GM21825 (cell line): ENCODE results near the gene CTIF.
"Not testable (repeated sequence)": the region's sequence is repeated elsewhere in the genome, so short reads cannot be mapped to it uniquely, and the experiment has no call there.

Experiments
- ATAC-seq: cut with Tn5 transposase; IDR thresholded peaks from one replicate; pipeline ENCODE4 v1.9.1; 2021; ENCODE audit warnings: mild to moderate bottlenecking, moderate library complexity; ENCODE audit not compliant: unreplicated experiment

Gene CTIF

DNA sequence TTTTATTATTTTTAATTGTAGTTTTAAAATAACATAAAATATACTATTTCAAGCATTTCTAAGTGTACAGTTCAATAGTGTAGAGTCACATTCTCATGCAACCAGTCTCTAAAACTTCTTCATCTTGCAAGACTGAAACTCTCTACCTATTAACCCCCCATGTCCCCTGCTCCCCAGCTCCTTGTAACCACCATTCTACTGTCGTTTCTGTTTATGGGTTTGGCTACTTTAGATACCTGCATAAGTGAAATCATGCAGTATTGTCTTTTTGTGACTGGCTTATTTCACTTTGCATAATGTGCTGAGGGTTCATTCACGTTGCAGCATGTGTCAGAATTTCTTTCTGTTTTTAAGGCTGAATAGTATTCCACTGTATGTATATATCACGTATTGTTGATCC is 272.6 kb downstream of the CTIF start:
- ATAC-seq = no peak

DNA sequence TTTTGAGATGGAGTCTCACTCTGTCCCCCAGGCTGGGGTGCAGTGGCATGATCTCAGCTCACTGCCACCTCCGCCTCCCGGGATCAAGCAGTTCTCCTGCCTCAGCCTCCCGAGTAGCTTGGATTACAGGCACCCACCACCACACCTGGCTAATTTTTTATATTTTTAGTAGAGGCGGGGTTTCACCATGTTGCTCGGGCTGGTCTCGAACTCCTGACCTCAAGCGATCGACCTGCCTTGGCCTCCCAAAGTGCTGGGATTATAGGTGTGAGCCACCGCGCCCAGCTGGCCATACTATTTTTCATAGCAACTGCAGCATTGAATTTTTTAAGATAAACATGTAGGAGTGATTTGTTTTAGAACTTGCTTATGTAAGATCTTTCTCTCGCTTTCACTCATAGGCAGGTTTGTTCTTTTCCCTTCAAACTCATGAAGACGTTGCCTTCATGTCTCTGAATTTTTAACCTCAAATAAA is 273.2 kb downstream of the CTIF start:
- not testable (repeated sequence) for ATAC-seq

DNA sequence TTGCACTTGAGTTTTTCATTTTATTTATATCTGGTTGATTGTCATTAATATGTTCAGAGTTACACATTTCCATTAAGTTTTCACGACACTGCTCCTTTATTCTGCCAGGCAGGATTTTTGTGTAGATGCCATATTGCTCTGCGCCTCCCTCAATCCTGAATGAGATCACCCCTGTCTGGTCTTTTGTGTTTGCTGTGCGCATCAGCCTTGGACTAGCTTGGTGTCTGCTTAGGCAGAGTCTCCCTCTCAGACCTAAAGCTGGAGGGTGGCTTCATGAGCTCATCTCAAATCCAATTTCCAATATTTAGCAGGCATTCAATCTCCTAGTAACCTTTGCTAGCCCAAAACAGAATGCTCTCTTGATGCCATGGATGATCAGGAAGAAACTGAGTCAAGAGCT is 274.5 kb downstream of the CTIF start:
- ATAC-seq = no peak

DNA sequence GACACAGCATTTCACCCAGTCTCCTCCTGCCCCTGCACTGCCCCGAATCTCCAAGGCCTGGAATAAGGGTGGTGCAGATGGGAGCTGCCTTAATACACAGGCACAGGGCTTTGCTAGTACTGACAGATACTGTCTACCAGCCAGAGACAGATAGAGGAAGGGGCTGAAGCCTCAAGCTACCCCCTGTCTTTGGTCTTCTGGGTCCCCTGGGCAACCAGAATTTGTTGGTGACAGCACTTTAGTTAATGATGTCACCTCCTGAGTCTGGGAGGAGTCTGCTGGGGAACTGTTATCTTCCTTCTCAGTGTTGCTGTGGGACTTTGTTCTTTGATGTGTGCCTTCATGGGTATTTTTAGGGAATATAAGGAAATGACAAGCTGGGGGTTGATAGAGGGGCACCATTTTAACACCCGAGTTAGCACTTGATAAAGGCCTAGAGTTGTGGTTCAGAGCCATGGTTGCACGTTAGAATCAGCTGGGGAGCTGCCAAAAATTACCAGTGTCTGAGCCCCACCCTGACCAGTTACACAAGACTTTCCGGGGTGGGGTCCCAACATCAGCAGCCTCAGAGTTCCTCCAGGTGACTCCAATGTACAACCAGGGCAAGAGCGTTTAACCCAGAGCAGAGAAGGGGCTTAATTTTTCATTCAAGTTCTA is 275.1 kb downstream of the CTIF start:
- no peak for ATAC-seq

DNA sequence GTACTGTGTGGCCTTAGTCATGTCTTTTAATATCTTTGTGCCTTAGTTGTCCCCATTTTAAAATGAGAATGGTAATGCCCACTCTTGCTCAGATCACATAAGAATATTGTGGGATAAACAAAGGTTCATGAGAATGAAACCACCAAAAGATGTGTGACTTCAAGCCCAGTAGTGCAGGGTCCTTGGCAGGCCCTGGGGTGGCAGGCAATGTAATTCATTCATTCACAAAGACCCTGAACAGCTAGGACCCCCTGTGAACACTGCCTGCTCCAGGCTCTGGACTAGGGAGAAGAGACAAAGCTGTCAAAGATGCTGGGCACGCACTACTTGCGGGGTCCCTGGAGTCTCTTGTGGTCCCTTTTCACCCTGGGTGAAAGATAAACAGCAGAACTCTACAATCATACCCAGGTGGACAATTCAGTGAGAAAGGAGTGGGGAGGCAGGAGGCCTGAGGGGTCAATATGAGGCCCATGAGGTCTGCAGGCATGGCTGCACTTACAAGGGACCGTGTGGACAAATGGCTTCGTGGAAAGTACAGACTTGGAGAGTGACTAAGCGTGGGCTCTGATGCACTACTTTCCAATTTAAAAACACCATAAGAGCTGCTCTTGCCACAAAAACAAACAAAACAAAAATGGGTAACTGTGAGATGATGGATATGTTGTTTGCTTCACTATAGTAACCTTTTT is 275.8 kb downstream of the CTIF start:
- ATAC-seq = no peak

DNA sequence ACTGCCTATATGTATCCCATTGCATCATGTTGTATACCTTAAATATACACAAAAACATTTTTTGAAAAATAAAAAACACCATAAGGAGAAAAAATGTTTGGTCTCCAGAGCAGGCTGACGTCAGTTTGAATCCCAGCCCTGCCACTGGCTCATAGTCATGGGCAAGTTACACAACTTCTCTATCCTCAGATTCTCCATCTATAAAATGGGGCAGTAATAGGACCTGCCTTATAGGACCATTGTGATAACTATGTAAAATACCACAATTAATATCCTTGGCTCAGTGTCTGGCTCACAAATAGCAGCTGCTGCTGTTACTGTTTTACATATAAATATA is 276.3 kb downstream of the CTIF start:
- no peak for ATAC-seq

DNA sequence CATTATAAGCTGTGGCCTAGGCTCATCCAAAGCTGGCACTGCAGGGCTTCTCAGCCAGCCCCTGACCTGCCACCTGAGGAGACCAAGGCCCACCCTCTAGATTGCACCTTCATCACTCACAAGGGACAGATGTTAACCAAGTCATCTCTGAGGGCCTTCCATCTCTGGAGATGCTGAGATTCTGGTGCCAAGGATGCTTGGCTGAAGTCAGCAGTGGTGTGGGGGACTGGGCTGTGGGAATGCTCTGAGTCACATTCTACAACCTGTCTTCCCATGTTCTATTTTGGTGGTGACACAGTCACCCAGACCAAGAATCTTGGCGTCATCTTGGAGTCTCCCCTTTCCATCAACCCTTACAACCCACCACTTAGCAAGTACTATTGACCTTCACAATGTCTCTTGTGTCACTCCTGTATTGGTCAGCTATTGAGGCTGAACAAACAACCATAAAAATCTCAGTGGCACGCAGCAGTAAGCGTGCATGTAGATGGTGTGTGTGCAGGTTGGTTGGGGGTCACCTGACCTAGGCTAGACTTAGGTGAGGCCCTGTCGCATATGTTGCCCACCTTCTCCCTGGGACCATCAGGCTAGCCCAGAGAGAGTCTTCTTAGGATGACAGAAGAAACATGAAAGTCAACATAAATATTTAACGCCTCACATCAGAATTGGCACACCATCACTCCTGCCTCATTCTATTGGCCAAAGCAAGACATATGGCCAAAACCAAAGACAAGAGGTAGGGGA is 276.9 kb downstream of the CTIF start:
- no peak for ATAC-seq

DNA sequence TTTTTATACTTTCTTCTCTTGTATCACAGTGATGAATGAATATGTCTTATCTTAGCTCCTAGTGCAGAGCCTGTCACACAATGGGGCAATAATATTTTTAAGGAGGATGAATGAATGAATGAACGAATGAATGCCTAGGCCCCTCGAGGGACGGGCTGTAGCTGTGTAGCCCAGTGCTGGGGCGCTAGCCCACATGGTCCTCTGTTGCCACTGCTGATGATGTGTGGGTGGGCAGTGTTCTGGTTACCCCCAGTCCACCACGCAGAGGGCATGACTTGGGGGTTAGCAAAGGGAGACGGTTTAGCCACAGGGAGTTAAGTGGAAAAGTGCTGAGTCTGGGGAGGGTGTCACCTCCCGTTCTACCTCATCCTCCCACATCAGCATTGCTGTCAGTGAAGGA is 277.7 kb downstream of the CTIF start:
- no peak for ATAC-seq

DNA sequence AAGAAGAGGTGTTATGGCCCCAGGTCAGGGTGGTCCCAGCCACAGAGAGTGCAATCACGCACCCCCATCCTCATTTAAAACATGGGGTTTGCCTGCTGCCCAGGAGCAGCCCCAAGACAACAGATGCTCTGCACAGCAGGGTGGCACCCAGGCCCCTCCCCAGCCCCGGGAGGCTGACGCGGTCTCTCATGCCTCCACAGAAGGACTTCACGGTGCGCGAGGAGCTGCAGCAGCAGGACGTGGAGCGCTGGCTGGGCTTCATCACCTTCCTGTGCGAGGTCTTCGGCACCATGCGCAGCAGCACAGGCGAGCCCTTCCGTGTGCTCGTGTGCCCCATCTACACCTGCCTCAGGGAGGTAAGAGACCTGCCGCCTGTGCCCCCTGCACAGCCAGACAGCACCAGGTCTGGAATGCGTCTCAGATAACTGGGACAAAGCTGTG is 278.2 kb downstream of the CTIF start:
- ATAC-seq = no peak

DNA sequence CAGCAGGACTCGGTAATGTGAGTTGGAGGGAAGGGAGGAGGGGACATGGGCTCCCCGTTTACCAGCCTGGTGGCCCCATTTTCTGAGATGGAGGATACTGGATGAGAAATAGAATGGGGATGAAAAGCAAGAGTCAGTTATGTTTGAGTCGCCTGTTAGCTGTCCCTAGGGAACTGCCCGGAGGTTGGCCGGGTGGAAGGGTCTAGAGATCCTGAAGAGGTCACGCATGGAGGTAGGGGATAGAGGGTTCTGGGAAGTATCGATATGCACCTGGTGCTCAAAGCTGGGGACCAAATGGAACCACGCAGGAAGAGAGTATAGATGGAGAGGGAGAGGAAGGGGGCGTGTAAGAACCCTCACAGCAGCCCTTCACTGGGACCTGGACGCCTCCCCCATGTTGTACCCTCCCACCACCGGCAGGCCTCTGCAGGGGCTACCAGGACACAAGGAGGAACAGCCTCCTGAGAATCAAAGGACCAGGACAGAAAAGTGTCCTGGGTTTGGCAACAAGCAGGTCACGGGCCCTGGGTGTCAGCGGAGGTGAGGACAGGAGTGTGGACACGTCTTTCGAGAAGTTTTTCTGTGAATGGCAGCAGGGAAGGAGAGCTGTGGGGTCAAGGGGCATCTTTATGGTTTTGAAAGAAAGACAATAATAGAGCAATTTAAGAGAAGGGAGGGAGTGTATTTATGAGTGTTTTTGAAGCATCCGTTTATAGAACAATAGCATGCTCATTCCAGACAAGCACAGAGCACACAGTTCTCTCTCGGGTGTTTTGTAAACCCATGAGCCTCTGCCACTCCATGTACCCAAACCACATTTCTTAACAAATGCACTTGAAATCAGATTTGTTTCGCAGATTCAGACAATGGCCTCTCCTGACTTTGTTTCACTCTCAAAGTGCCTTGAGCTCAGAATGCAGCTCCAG is 279.8 kb downstream of the CTIF start:
- no peak for ATAC-seq

DNA sequence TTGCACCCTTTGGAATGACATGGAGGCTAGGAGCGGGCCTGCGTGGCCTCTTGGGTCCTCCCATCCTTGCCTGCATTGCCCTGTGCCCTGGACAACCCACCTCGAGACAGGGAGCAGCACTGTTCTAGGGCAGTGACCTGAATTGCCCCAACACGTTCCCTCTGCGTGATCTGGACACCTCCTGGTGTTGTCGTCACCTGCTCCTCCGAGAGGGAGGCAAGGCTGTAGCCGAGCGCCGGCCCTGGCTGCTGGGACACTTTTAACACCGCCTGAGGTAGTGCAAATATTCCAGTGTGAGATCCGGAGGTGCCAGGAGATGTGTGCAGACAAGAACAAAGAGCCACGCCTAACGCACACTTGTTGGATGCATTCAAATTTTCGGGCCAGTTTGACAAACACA is 280.4 kb downstream of the CTIF start:
- no peak for ATAC-seq

DNA sequence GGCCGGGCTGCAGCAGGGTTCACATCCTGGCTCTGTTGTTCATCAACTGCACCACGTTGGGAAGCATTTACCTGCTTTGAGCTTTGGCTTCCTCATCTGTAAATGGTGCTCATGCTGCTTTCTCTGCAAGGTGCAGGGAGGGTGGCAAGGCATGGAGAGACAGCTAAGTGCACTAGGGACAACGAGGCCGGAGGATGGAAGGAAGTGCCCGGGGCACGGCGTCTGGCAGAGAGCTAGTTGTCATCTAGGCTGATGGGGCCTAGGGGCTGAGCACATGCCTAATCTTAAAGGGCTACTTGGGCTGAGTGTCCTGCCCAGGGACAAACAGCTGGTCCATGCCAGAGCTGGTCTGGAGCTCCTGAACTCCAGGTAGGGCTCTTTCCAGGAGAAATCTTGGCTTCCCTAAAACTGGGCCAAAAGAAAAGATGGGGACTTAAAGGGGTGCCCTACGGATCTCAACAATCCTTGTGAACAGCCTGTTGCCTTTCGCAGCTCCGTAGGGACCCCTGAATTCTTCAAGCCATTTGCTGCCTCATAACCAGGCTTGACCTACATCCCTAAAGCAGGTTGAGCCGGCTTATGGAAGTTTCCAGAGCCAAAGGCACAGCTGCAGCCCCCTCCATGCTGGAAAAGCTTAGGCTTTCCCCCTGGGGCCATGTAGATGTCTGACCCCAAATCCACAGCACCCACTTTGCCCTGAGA is 281.1 kb downstream of the CTIF start:
- no peak for ATAC-seq

DNA sequence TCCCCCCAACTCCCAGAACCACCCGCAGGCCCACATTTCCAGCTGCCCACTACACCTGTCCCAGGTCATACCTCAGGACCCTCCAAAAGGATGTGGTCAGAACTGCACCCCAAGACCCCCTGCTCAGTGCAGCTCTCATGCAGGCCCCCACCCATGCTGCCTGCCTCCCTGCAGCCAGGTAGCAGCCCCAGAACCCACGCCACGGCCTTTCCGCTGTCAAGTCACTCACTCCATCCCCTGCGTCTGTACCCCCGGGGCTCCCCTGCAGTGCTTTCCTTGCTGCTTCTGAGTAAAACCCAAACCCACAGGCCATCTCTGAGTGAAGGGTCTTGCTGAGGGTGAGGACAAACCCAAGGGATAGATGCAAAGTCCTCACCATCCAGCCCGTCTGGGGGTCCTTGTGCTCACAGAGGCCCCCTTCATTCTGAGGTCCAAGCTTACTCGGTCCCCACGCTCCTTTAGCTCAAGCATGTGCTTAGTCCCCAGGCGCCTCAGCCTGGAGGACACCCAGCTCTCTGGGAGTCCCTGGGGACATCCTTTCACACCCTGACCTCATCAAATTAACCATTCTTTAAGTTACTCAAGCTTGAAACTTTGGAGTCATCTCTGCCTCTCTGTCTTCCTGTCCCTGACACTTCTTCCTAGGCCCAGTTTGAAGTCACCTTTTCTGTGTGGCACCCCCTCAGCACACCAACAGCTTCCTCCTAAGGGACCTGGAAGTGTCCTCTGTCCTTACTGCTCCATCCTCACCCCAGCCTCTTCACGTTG is 281.8 kb downstream of the CTIF start:
- ATAC-seq = peak; percentile 84

DNA sequence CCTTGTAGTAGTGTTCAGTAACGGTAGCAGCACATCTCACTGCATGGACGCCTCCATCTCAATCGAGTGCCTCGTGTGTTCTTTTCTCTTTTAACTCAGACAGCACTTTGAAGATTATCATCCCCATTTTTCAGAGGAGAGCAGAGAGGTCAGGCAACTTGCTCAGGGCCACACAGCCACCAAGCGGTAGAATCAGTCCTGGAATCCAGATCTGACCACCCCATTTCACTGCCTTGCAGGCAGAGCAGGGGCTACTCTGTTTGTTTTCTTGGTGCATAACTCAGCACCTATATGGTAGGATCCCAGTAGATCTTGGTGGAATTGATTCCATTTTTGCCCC is 282.4 kb downstream of the CTIF start:
- ATAC-seq = peak; percentile 7

DNA sequence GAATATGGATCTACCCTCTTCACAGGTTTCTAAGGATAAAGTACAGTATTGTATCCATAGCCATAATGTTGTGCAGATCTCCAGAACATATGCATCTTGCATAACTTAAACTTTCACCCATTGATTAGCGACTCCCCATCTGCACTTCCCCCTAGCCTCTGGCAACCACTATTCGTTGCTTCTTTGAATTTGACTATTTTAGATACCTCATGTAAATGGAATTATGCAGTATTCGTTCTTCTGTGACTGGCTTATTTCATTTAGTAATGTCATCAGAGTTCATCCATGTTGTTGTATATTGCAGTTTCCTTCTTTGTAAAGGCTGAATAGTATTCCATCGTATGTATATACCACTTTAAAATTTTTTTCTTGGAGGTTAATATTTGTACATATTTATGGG is 283.0 kb downstream of the CTIF start:
- no peak for ATAC-seq

DNA sequence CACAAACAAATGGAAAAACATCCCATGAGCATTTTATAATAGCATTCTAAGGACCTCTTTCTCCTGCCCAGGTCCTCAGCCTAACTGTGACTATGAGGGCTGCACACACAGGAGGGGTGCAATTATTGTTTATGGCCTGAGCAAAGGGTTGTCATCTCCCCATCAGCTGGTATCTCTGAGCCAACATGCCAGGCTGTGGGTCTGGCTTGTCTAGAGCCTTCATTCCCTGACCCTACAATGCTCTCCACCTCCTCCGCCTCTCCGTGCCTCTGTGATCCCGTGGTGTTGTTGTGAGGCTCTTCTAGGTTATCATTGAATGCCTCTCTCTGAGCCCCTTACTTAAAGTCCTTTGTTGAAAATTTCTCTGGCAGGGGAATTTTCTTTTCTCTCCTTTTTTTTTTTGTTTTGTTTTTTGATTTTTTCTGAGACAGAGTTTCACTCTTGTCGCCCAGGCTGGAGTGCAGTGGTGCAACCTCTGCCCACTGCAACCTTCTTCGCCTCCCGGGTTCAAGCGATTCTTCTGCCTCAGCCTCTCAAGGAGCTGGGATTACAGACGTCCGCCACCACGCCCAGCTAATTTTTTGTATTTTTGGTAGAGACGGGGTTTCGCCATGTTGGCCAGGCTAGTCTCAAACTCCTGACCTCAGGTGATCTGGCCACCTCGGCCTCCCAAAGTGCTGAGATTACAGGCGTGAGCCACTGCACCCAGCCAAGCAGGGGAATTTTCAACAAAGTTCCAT is 285.6 kb downstream of the CTIF start:
- no peak for ATAC-seq

DNA sequence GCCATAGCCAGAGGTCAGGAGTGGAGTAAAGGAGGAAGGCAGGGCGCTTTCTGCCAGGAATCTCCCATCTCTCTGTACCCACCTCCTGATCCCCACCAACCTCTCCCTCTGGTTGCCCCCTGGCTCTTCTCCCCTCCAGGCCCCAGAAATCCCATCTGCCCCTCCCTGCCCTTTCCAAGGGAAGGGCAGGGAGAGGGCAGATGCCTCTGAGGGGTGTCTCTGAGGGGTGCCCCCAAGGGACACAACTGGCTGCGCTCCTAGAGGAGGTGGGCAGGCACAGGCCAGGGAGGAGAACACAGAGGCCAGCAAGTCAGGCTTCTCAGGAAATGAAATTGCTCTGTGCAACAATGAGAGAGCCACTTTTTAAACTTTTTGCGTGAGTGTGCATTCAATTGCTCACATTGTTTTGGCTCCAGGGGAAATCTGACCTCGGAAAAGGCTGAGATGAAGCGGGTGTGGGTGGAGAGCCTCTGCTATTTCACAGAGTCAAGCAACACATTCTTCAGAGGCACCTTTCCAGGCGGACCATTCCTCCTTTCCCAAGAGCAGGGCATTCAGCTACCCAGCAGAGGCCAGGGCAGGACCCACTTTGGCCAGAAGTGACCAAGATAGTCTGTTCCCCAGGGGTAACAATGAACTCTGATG is 286.4 kb downstream of the CTIF start:
- ATAC-seq = no peak

DNA sequence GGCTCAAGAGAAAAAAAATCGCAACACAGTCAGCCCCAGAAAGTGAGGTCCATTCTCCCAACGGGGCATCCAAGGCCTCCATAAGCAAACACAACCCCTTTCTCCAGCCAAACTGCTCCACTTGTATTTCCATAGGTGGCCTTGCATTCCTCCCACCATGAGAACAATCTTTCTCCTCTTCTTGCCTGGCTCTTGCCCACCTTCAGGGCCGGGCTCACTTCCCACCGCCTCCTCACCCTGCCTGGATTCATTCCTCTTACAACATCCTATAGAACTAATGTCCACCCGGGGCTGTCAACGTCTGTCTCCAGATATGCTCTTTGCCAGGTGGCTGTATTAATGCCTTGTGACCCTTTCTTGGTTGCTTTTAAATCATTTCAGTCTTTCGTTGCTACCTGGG is 287.4 kb downstream of the CTIF start:
- no peak for ATAC-seq

DNA sequence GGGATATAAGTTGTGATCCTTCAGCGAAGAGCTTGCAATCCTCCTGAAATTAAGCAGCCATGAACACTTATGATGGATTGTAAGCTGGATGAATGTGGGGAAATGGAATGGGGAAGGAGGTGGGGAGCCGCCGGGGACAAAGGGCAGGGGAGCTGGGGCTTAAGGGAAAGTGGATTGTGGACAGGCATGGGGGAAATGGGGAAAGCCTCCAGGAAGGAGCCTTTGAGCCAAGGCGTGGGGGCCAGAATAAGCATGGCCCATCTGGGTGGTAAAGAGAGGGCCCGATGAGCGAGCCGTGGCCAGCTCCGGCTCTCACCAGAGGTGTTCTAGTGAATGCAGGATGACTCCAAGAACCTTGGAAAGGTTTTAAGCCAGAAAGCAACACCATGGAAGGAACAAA is 288.0 kb downstream of the CTIF start:
- ATAC-seq = no peak
